Measurements from ENCODE around the gene TMPO. TPM values are rescaled to one million over a fixed set of nuclear protein-coding genes. Genes with fewer than 3 reads are reported as not detected.
A peak's percentile ranks its signal among the peaks of the same experiment; 100 is the strongest.

Gene TMPO
- total and polyA plus RNA-seq, 2 experiments from 2014 or later: 75.5 to 256 TPM

DNA sequence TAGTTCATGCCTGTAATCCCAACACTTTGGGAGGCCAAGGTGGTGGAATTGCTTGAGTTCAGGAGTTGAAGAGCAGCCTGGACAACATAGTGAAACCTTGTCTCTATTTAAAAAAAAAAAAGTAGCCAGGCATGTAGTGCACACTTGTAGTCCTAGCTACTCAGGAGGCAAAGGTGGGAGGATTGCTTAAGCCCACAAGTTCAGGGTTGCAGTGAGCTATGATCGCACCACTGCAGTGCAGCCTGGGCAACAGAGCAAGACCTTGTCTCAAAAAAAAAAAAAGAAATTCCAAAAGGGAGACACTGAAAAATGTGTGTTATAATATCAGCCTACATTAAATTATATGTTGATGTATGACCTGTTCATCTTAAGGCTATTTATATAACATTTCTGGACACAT lies 14.7 kb downstream of the TMPO start:
- no peak for DNase-seq (ENCODE audit: low spot score)
- no peak overlapping the region for H3K27ac Mint-ChIP-seq
- H3K36me3 Mint-ChIP-seq (ENCODE audit: low read depth): peaks cover 88% of the 10 kb centered on the region
- H4K20me1 ChIP-seq (replicated peaks; ENCODE audit: insufficient read depth): peaks cover 39% of the 10 kb centered on the region
- TF ChIP-seq ZNF331 (CRISPR knock-in tag; IDR thresholded peaks at IDR 0.05; ENCODE audit: low read depth): no peak
- no peak overlapping the region for H3K4me2 ChIP-seq
- no peak overlapping the region for H3K27ac ChIP-seq (ENCODE audit: low read depth)
- no peak overlapping the region for H3K4me3 ChIP-seq
- H3K36me3 ChIP-seq (ENCODE audit: insufficient read depth): peaks cover 61% of the 10 kb centered on the region
- H2AFZ ChIP-seq: no peak overlapping the region
- no peaks in the 10 kb centered on the region; the same call in 2 of the 3 replicates for H3K4me1 Mint-ChIP-seq
- H3K79me2 ChIP-seq (replicated peaks; ENCODE audit: insufficient read depth): peaks cover 84% of the 10 kb centered on the region
- no peaks in the 10 kb centered on the region for H3K4me1 ChIP-seq (ENCODE audit: insufficient read depth)
- no peak overlapping the region for H3K4me3 Mint-ChIP-seq
- 0 out of 2 replicates have a peak, but pooled peaks cover 13% of the 10 kb centered on the region for H3F3A ChIP-seq (replicated peaks; ENCODE audit: low read depth)
- peaks cover 2% of the 10 kb centered on the region for H3K27me3 Mint-ChIP-seq (ENCODE audit: insufficient read depth, low read depth, poor library complexity)
- no peak for ATAC-seq
- no peaks in the 10 kb centered on the region for H3K9me3 Mint-ChIP-seq
- H3K27me3 ChIP-seq (ENCODE audit: insufficient read depth): no peaks in the 10 kb centered on the region
- no peaks in the 10 kb centered on the region for H3K9me2 ChIP-seq (ENCODE audit: insufficient read depth)

DNA sequence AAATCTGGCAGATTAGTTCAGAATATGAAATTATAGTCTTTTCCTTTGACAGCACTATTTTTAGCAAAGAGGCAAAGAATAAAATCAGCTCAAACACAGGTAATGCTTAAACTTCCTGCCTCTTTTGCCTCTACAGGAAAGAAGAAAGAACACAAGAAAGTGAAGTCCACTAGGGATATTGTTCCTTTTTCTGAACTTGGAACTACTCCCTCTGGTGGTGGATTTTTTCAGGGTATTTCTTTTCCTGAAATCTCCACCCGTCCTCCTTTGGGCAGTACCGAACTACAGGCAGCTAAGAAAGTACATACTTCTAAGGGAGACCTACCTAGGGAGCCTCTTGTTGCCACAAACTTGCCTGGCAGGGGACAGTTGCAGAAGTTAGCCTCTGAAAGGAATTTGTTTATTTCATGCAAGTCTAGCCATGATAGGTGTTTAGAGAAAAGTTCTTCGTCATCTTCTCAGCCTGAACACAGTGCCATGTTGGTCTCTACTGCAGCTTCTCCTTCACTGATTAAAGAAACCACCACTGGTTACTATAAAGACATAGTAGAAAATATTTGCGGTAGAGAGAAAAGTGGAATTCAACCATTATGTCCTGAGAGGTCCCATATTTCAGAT lies 17.4 kb downstream of the TMPO start:
- Histone ChIP-seq H3K27me3 (ENCODE audit: insufficient read depth) (no peaks in the 10 kb centered on the region), H4K20me1 (replicated peaks; ENCODE audit: insufficient read depth) (peaks cover 20% of the 10 kb centered on the region), H3K4me3 (no peak overlapping the region), H3K36me3 (ENCODE audit: insufficient read depth) (peaks cover 65% of the 10 kb centered on the region), H2AFZ (no peak overlapping the region), H3F3A (replicated peaks; ENCODE audit: low read depth) (0 out of 2 replicates have a peak, but pooled peaks cover 13% of the 10 kb centered on the region), H3K79me2 (replicated peaks; ENCODE audit: insufficient read depth) (peaks cover 83% of the 10 kb centered on the region), H3K9me2 (ENCODE audit: insufficient read depth) (no peaks in the 10 kb centered on the region), H3K27ac (ENCODE audit: low read depth) (no peak overlapping the region; the same call in 1 of the 2 replicates), H3K4me2 (no peak overlapping the region), H3K4me1 (ENCODE audit: insufficient read depth) (no peaks in the 10 kb centered on the region)
- DNase-seq (ENCODE audit: low spot score) (peak; percentile 85), ATAC-seq (peak; percentile 71)
- no peaks in the 10 kb centered on the region; the same call in 2 of the 3 replicates for H3K4me1 Mint-ChIP-seq
- H3K36me3 Mint-ChIP-seq (ENCODE audit: low read depth): peaks cover 91% of the 10 kb centered on the region
- no peaks in the 10 kb centered on the region for H3K9me3 Mint-ChIP-seq
- no peak overlapping the region for H3K4me3 Mint-ChIP-seq
- TF ChIP-seq JUNB (IDR thresholded peaks at IDR 0.05; ENCODE audit: unreplicated experiment) (no peak), ZNF331 (CRISPR knock-in tag; IDR thresholded peaks at IDR 0.05; ENCODE audit: low read depth) (no peak), EZH2phosphoT487 (IDR thresholded peaks at IDR 0.05; ENCODE audit: unreplicated experiment) (no peak), ZNF114 (CRISPR knock-in tag; IDR thresholded peaks at IDR 0.05) (no peak)
- TF ChIP-seq, protein P1, sequence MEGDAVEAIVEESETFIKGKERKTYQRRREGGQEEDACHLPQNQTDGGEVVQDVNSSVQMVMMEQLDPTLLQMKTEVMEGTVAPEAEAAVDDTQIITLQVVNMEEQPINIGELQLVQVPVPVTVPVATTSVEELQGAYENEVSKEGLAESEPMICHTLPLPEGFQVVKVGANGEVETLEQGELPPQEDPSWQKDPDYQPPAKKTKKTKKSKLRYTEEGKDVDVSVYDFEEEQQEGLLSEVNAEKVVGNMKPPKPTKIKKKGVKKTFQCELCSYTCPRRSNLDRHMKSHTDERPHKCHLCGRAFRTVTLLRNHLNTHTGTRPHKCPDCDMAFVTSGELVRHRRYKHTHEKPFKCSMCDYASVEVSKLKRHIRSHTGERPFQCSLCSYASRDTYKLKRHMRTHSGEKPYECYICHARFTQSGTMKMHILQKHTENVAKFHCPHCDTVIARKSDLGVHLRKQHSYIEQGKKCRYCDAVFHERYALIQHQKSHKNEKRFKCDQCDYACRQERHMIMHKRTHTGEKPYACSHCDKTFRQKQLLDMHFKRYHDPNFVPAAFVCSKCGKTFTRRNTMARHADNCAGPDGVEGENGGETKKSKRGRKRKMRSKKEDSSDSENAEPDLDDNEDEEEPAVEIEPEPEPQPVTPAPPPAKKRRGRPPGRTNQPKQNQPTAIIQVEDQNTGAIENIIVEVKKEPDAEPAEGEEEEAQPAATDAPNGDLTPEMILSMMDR (conservative IDR thresholded peaks at IDR 0.05; ENCODE audit: low read depth in 2 of 2): peak; percentile 61 to 86
- H3K27me3 Mint-ChIP-seq (ENCODE audit: insufficient read depth, low read depth, poor library complexity): peaks cover 2% of the 10 kb centered on the region
- H3K27ac Mint-ChIP-seq: no peak overlapping the region

DNA sequence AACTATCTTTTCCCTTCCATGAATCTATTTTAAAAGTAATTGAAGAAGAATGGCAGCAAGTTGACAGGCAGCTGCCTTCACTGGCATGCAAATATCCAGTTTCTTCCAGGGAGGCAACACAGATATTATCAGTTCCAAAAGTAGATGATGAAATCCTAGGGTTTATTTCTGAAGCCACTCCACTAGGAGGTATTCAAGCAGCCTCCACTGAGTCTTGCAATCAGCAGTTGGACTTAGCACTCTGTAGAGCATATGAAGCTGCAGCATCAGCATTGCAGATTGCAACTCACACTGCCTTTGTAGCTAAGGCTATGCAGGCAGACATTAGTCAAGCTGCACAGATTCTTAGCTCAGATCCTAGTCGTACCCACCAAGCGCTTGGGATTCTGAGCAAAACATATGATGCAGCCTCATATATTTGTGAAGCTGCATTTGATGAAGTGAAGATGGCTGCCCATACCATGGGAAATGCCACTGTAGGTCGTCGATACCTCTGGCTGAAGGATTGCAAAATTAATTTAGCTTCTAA lies 18.4 kb downstream of the TMPO start:
- peak overlapping the region; percentile 47; the same call in 1 of the 2 replicates for H3K27ac ChIP-seq (ENCODE audit: low read depth)
- peaks cover 20% of the 10 kb centered on the region for H4K20me1 ChIP-seq (replicated peaks; ENCODE audit: insufficient read depth)
- Mint-ChIP-seq H3K9me3 (no peaks in the 10 kb centered on the region), H3K27me3 (ENCODE audit: insufficient read depth, low read depth, poor library complexity) (peaks cover 2% of the 10 kb centered on the region), H3K4me3 (no peak overlapping the region), H3K27ac (peak overlapping the region; percentile 74; the same call in 1 of the 2 replicates), H3K36me3 (ENCODE audit: low read depth) (peaks cover 91% of the 10 kb centered on the region), H3K4me1 (no peaks in the 10 kb centered on the region; the same call in 2 of the 3 replicates)
- no peak overlapping the region for H3K4me2 ChIP-seq
- no peaks in the 10 kb centered on the region for H3K27me3 ChIP-seq (ENCODE audit: insufficient read depth)
- peaks cover 66% of the 10 kb centered on the region for H3K36me3 ChIP-seq (ENCODE audit: insufficient read depth)
- no peaks in the 10 kb centered on the region for H3K9me2 ChIP-seq (ENCODE audit: insufficient read depth)
- no peak for DNase-seq (ENCODE audit: low spot score)
- H2AFZ ChIP-seq: no peak overlapping the region
- 0 out of 2 replicates have a peak, but pooled peaks cover 13% of the 10 kb centered on the region for H3F3A ChIP-seq (replicated peaks; ENCODE audit: low read depth)
- H3K4me3 ChIP-seq: no peak overlapping the region
- peaks cover 77% of the 10 kb centered on the region for H3K79me2 ChIP-seq (replicated peaks; ENCODE audit: insufficient read depth)
- no peaks in the 10 kb centered on the region for H3K4me1 ChIP-seq (ENCODE audit: insufficient read depth)
- ATAC-seq: no peak
- TF ChIP-seq ZNF114 (CRISPR knock-in tag; IDR thresholded peaks at IDR 0.05) (no peak), NANOG (IDR thresholded peaks at IDR 0.05; ENCODE audit: borderline replicate concordance) (no peak), EZH2 (IDR thresholded peaks at IDR 0.05; ENCODE audit: low read depth, unreplicated experiment) (no peak)
- TF ChIP-seq, protein P1 (conservative IDR thresholded peaks at IDR 0.05; ENCODE audit: low read depth in 2 of 2): no peak

All from GM23338 (cell line).